HG03457 (cell line): ENCODE measurements around the gene AURKA.
"Not testable (repeated sequence)": the region's sequence is repeated elsewhere in the genome, so short reads cannot be mapped to it uniquely, and the experiment has no call there.

Source experiments
- ATAC-seq: cut with Tn5 transposase; IDR thresholded peaks from one replicate; pipeline ENCODE4 v1.9.1; 2021; ENCODE audit warnings: moderate number of reproducible peaks; ENCODE audit not compliant: unreplicated experiment

The AURKA gene

DNA sequence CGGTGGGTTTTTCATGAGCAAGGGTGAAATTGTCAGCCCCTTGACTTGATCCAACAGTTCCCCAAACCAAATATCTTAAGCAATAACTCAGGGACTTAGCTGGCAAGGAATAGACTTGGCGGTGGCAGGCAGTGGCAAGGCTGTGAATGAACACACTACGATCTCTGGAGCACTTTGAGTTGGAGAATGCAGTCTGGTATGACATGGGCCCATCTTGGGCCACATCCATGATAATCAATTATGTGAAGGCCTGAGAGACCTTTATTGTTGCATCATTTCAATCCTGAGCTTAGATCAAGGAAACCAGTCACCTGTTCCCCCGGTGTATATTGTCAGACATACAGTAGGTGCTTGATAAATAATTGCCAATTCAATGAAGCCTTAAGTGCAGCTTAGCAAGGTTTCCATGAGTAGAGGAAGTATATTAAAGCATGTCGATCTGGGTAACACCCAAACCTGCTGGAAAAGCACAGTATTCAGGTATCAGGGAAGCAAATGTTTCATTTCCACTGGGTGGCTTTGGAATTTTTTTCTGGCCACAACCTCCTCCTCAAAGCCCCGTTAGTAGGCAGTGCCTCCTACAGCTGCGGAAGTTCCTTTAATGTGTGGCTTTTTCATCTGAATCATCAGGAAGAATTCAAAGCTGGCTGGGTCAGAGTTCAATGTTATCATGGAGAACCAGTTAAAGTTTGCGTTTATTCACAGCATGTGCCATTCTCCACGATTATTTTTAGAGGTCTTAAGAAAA lies 30.2 kb upstream of the AURKA start:
- ATAC-seq = no peak

DNA sequence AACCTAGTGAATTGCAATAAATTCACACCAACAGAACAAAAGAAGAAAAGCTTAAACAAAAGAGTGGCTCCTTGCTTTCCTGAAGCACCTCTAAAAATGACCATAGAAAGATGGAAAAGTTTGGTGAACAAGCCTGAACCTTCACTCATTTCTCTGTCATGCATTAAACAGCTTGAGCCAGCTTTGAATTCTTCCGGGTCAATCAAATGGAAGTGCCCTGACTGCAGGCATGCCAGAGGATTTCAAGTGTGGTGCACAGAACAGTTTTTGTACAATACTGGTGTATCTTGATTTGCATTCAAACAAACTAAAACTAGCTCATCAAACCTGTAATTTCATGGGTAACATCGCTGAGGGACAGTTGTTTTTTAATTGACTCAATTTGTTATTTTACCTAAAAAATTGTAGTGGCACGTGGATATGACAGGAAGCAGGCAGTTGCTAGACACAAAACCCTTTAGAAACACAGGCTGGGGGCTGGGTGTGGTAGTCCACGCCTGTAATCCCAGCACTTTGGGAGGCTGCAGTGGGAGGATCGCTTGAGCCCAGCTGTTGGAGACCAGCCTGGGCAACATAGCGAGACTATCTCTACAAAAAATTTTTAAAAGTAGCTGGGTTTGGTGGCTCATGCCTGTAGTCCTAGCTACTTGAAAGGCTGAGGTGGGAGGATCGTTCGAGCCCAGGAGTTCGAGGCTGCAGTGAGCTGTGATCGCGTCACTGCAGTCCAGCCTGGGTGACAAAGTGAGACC lies 29.1 kb upstream of the AURKA start:
- no peak for ATAC-seq

DNA sequence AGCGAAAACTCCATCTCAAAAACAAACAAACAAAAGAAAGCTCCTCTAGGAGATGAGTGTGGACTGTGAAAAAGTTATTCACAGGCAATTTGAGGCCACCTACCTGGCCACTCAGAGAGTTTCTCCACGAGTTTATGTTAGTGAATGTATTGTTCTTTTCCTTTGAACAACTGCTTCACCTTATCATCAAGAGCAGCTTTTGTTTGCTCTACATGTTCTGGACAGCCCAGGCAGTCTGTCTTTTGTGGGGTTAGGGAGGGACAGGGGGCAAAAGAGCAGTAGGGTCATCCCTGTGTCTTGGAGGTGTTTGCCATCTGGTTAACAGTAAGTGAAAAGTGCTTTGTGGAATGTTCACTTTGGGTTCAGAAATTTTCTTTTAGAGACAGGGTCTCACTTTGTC lies 28.0 kb upstream of the AURKA start:
- ATAC-seq = no peak

DNA sequence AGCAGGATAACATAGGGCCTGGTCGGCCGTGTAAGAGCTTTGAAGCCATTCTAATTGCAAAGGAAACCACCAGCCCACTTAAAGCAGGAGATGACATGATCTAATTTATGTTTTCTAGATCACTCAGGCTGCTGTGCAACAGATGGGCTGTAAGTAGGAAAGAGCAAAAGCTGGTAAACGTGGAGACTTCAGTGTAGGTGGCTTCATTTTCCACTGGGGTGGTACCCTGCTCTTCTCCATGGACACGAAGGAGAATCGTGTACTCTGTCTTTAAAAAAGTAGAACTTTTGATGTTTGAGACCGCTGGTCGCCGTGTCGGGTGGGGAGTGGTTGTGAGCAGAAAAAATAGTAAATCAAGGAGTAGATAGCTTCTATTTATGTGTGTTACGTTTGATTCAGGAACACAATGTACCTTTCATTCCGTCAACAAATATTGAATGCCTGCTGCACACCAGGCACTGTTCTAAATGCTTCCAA lies 26.4 kb upstream of the AURKA start:
- no peak for ATAC-seq

DNA sequence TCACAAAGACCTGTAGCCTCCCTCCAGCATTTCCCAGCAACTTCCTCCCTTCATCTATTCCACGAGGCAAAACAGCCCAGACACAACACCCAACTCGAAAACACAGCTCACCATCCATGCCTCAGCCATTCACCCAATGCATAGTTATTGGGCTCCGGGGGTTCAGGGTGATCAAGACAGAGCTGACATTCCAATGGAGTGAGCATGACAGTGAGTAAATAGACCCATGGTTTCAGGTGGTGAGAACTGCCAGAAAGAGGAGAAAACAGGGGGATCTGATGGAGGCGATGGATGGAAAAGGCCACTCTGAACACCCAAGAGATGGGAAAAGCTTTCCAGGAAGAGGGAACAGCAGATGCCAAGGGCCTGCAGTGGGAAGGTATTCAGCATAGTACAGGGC lies 25.9 kb upstream of the AURKA start:
- no peak for ATAC-seq

DNA sequence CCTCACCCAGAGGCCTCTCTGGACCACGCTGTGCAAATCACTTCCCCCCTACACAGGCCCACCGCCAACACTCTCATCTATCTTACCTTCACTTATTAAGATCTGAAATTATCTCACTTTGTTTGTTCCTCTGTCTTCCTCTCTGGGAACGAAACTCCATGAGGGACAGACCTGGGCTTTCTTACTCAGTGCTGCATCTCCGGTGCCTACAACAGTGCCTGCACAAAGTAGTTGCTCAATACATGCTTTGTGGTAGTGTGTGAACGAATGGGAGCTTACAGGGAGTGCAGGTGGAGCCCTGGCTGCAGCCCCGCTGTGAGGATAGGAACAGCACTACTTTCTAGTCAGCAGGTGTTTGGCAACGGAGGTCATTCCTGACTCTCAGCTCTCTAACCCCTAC lies 25.4 kb upstream of the AURKA start:
- no peak for ATAC-seq

DNA sequence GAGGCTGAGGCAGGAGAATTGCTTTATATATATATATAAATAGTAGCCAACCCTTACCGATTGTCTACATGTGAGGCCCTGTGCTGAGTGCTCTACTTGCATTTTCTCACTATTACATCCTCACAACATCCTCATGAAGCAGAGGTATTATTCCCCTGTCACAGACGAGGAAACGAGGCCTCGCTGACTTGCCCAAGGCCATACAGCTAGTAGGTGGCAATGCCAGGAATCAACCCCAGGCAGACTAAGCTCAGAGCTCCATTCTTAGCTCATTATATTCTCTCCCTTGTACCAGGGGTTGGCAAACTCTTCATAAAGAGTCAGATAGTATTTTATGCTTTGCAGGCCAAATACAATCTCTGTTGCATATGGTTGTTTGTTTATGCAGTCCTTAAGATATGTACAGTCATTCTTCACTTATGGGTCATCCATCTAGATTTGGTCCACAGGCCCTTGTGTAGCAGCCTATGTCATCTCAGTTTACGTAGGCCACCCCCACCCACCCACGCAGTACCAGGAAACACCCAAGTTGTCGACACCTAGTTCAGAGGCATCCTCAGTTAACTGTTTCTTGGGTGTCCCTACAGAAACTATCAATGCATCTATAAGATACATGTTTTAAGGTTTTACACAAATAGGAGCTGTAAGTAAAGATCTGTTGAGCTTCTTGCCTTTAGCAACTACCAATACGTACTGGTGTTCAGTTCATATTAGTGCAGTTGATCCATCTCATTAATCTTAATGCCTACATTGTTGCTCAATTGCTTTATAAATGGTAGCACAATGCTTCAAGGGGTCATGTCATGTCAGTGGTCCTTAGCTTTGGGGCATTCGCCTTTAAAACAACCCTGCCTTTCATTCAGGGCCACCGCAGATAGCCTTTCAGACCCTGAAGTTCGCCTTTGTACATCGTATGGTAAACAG lies 23.1 kb upstream of the AURKA start:
- ATAC-seq = no peak

DNA sequence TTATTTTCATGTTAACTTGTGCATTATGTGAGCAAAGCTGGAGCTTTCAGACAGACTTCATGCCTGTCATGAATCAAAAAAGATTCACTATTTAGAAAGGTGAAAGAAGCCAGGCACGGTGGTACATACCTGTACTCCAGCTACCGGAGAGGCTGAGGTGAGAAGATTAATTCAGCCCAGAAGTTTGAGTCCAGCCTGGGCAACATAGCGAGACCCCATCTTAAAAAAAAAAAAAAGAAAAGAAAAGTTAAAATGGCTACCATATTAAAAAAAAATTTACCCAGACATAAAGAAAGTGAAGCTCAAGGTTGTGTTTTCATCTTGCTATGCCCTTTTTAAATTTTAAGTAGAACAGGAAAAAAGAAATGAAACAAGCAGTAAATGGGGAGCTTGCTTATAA lies 20.9 kb upstream of the AURKA start:
- no peak for ATAC-seq

DNA sequence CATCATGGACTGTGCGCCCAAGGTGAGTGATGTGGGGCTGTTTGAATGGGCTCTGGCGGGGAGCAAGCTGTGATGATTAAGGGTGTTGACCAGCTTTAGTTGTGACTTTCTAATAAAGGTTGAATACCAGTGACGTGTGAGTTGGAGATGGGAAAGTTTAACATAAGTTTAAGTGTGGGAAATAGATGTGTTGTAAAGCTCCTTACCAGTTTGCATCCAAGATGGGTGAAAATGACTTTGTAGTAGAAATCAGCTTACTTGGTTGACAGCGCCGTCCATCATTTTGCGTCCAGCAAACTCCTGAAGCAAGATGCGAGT lies 20.4 kb upstream of the AURKA start:
- no peak for ATAC-seq

DNA sequence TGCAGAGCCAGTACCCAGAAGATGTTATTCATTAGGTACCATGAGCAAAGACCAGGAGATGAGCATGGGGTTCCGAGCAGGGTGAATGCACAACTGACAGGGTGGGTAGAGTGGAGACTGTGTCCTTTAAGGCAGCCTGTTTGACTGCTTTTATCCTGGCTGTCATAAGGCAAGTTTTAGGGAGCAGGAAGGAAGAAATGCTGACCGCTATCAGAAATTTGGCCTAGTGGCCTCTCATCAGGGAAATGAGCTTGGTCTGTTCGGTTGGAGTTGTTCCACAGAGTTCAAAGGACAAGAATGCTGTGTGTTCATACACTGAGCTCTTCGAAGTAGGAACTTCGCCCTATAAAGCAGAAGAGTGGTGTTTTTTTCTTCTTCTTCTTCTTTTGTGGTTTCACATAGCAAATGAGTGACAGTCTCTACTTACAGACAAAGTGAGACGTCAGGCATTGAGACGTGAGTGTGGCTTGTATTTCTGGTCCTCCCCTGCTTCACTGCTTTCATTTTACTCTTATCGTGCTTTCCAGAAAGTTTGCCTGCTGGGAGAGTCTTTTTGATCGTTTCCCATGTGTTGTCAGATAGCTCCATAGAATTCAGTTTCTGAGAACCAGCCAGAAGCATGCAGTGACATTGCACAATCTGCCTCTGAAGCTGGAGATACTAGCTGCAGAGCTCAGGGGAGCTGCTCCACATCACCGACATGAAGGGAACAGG lies 19.9 kb upstream of the AURKA start, which contains the start of gene CASS4:
Gene CASS4, plus strand, starts transcription at position 502 of the 714 bp plus-strand sequence. Its CDS starts 199 bp downstream, at position 701.
- ATAC-seq = no peak

DNA sequence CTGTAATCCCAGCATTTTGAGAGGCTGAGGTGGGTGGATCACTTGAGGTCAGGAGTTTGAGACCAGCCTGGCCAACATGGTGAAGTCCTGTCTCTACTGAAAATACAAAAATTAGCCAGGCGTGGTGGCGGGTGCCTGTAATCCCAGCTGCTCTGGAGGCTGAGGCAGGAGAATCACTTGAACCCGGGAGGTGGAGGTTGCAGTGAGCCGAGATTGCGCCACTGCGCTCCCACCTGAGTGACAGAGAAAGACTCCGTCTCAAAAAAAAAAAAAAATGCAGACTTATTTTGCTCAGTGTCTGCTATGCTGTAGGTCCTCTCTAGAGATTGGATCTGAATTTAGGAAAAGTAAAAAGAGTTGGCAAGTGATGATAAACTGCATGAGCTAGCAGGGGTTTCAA lies 19.3 kb upstream of the AURKA start:
- ATAC-seq = not testable (repeated sequence)

DNA sequence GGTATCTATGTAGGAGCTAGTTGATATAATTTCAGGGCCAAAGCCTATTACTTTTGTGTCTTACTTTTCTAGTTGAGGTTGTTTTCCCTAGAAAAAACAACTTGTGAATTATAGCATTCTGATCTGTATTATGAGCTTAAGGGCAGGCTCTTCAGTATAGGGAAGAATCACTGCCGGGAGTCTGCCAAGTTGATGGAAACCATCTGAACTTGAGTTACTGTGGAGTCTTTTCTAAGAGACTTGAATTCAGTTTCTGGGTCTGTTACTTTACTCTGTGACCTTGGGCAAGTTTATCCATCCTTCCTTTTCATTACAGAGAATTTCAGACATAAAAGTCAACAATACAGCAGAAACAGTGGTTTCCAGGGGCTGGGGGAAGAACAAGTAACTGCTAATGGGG lies 17.9 kb upstream of the AURKA start:
- no peak for ATAC-seq

DNA sequence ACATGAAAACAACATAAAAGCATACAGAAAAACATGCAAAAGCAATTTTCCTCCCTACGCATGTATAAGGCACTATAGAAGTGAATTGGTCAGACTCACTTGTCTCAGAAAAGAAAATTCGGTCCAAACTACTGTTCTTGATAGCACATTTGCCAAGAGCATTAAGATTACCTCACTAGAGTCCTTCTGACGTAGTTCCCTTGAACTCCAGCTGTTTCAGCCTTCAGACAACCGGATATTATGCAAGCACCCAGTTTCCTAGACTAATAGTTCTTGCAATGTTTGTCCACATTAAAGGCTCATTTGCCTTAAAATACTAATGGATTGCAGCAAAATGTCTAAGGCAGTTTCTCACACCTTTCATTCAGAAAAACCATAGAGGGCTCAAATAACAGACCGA lies 17.5 kb upstream of the AURKA start:
- ATAC-seq = no peak

DNA sequence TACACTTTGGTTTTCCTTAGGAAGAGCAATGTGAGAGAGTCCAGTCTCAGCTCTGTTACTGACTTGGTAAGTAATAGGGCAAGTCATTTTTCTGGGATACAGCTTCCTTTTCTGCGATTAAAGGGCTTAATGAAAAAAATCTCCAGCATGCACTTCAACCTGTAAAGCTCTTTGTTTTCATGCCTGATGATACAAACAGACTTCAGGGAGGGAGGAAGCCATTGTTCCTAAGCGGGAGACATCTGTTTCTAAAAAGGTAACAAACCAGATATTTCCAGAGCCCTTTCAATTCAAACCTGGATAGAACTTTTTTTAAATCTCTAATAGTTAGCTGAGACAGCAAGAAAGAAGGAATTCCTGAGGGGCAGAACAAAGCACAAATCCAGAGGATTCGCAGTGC lies 14.9 kb upstream of the AURKA start:
- no peak for ATAC-seq

DNA sequence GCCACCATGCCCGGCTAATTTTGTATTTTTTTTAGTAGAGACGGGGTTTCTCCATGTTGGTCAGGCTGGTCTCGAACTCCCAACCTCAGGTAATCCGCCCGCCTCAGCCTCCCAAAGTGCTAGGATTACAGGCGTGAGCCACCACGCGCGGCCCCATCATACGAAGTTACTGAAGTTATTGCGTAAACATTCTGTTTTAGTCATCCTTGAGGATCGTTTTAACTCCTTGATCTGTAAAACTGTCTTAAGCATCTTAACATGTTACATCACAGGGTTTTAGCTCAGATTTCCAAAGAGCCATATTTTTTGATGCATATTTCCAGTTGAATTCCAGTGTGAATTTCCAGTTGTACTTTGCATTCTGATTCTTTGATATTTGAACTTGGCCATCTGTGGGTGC lies 13.3 kb upstream of the AURKA start:
- not testable (repeated sequence) for ATAC-seq

DNA sequence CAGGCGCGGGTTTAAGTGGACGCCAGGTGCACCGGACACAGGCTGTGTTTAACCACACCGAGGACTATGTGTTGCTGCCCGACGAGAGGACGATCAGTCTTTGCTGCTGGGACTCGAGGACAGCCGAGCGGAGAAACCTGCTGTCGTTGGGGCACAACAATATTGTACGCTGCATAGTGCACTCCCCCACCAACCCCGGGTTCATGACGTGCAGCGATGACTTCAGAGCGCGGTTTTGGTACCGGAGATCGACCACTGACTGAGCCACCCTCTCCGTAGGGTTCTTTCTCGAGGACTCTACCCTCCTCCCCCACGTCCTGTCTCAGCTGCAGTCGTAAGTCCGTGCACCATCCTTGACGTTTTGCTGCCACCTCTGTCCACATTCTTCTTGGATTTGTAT lies 11.4 kb upstream of the AURKA start:
- no peak for ATAC-seq

DNA sequence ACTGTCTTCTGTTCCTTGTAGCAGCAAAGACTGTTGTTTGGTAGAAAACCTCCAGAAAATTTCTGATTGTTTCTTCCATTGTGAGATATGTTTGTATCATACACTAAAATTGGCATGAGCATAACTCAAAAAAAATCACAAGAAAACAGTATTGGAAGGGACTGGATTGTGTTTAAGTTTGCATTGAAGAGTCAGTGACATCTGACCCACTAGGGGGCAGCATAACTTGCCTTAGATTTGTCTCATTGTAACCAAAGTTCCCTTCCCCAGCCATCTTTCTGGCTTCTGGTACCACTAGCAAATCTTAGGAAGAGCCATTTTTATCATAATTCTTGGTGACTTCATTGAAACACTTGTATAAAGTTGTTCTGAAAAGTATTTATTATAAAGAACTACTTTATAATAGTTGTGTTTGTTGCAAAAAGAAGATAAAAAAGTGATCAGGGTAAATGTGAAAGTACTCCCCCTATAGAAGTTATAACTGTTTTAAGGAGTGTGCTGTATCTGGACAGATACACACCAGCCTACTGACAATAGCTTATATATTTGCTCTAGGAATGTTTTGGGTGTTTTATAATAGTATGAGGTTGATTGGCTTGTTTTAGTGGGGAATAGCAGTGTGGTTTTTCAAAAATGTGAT lies 8.1 kb upstream of the AURKA start:
- no peak for ATAC-seq

DNA sequence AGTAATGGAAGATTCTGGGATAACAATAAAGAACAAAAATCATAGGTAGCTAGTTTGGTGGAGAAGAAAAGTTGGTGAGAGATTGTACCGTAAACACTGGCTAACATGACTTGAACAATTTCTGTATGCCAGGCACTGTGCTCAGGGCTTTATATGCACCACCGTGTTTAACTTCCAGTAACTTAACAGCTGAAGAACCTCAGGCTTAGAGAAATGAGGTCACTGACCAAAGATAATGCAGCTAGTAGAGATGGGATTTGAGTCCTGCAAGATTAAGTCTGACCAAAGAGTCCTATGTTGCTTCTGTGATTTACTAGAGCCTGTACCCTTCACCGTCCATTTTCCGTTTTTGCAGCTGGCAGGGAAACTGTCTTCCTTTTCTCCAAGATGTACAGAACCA lies 3.2 kb upstream of the AURKA start:
- no peak for ATAC-seq

DNA sequence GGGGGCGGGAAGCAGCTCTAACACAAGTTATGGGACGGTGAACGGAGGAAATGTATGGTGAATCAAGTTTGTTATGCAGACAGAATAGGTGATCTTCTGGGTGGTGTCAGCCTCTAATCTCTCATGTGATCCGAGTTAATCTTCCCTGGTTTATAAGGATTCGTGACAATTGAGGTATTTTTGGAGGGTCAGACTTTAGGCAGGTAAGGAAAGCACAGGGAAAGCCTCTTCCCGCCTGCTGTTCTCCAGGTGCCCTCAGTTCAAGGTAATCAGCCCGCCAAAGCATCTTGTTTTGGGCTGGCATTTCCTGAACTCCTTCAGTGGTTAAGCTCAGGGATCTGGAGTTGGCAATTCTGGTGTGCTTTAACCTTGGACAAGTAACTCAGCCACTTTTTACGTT lies 1.6 kb upstream of the AURKA start:
- no peak for ATAC-seq

DNA sequence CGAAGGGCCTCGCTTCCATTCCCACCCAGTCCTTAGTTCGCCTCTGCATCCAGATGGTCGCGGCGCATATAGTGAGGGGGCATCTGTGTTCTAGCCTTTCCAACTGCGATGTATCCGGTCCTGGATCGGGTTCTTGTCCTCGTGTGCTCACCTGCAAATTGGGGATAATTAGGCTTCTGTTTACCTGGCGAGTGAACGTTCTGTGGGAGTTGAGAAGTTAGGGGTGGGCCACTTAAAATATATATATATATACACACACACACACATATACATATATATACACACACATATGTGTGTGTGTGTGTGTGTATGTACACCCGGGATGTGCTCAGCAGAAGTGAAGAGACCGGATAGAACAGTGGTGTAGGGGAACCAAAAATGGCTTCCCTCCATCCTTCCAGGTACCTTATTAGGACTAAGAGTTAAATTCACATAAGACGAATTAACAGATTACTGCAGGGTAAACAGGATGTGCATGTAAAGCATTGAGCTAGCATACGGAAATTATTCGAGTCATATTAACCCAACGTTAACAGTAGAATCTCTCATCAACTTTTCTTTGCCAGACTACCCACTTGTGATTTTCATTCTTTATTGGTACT lies 967 bp upstream of the AURKA start:
- ATAC-seq = no peak
